ENCODE results near the gene PCDH20. TPM values are rescaled to one million over a fixed set of nuclear protein-coding genes. Genes with fewer than 3 reads are reported as not detected.

The PCDH20 gene
- total RNA-seq (12.3 TPM), polyA plus RNA-seq (0.99 TPM)

- no peaks in the 10 kb centered on the region for H3K36me3 ChIP-seq (ENCODE audit: insufficient read depth)
- peak within 1 kb of the TSS; percentile 10 for H3K4me3 ChIP-seq (ENCODE audit: low read depth, low read length)
- no peaks in the 10 kb centered on the region for H3K4me1 ChIP-seq (ENCODE audit: insufficient read depth)
- H3K27ac ChIP-seq (ENCODE audit: low read depth) = no peak within 1 kb of the TSS
- WGBS = 46% methylated on average over 3 of the region's 3 CpGs
- DNase-seq (ENCODE audit: extremely low spot score) = no peak
Observed at GRCh38 chr13:61415749-61416148, at the start of gene PCDH20. PCDH20 (minus strand) TSS chr13:61415849; CDS start chr13:61415158, 691 bp downstream.

GRCh38 chr13:61463024-61463423, 47.4 kb upstream of the PCDH20 start:
- Histone ChIP-seq H3K27ac (ENCODE audit: low read depth) (no peak overlapping the region), H3K4me1 (ENCODE audit: insufficient read depth) (no peaks in the 10 kb centered on the region), H3K4me3 (ENCODE audit: low read depth, low read length) (no peak overlapping the region), H3K36me3 (ENCODE audit: insufficient read depth) (no peaks in the 10 kb centered on the region)
- no peak for DNase-seq (ENCODE audit: extremely low spot score)
- 80% methylated on average over 1 of the region's 1 CpG for WGBS

GRCh38 chr13:61453121-61453520, 37.5 kb upstream of the PCDH20 start:
- H3K27ac ChIP-seq (ENCODE audit: low read depth) = no peak overlapping the region
- H3K4me1 ChIP-seq (ENCODE audit: insufficient read depth) = no peaks in the 10 kb centered on the region
- 64% methylated on average over 1 of the region's 1 CpG for WGBS
- no peak overlapping the region for H3K4me3 ChIP-seq (ENCODE audit: low read depth, low read length)
- no peak for DNase-seq (ENCODE audit: extremely low spot score)
- no peaks in the 10 kb centered on the region for H3K36me3 ChIP-seq (ENCODE audit: insufficient read depth)

- WGBS = 86% methylated on average over 1 of the region's 1 CpG
- Histone ChIP-seq H3K4me1 (ENCODE audit: insufficient read depth) (no peaks in the 10 kb centered on the region), H3K36me3 (ENCODE audit: insufficient read depth) (no peaks in the 10 kb centered on the region), H3K27ac (ENCODE audit: low read depth) (no peak overlapping the region), H3K4me3 (ENCODE audit: low read depth, low read length) (no peak overlapping the region)
- no peak for DNase-seq (ENCODE audit: extremely low spot score)
Observed at GRCh38 chr13:61432029-61432428, 16.4 kb upstream of the PCDH20 start.

- 88% methylated on average over 1 of the region's 1 CpG for WGBS
- DNase-seq (ENCODE audit: extremely low spot score) = no peak
- Histone ChIP-seq H3K4me3 (ENCODE audit: low read depth, low read length) (no peak overlapping the region), H3K27ac (ENCODE audit: low read depth) (no peak overlapping the region), H3K36me3 (ENCODE audit: insufficient read depth) (no peaks in the 10 kb centered on the region), H3K4me1 (ENCODE audit: insufficient read depth) (no peaks in the 10 kb centered on the region)
Observed at GRCh38 chr13:61423915-61424314, 8.3 kb upstream of the PCDH20 start.

GRCh38 chr13:61417086-61417570, 1.5 kb upstream of the PCDH20 start:
- H3K4me3 ChIP-seq (ENCODE audit: low read depth, low read length) = no peak overlapping the region
- no peaks in the 10 kb centered on the region for H3K4me1 ChIP-seq (ENCODE audit: insufficient read depth)
- no peak for DNase-seq (ENCODE audit: extremely low spot score)
- no peak overlapping the region for H3K27ac ChIP-seq (ENCODE audit: low read depth)
- 43% methylated on average over 5 of the region's 5 CpGs for WGBS
- H3K36me3 ChIP-seq (ENCODE audit: insufficient read depth) = no peaks in the 10 kb centered on the region

GRCh38 chr13:61415058-61415721, 459 bp downstream of the PCDH20 start:
- 2% methylated on average over 30 of the region's 30 CpGs for WGBS

GRCh38 chr13:61414686-61415057, 977 bp downstream of the PCDH20 start:
- no peak for DNase-seq (ENCODE audit: extremely low spot score)
- Histone ChIP-seq H3K36me3 (ENCODE audit: insufficient read depth) (no peaks in the 10 kb centered on the region), H3K4me3 (ENCODE audit: low read depth, low read length) (peak overlapping the region; percentile 10), H3K27ac (ENCODE audit: low read depth) (no peak overlapping the region), H3K4me1 (ENCODE audit: insufficient read depth) (no peaks in the 10 kb centered on the region)
- WGBS = under 1% methylated on average over 16 of the region's 16 CpGs

More at GRCh38 chr13:61415058-61415721, 459 bp downstream of the PCDH20 start:
- no peaks in the 10 kb centered on the region for H3K4me1 ChIP-seq (ENCODE audit: insufficient read depth)
- H3K4me3 ChIP-seq (ENCODE audit: low read depth, low read length) = peak overlapping the region; percentile 10
- H3K27ac ChIP-seq (ENCODE audit: low read depth) = no peak overlapping the region
- H3K36me3 ChIP-seq (ENCODE audit: insufficient read depth) = no peaks in the 10 kb centered on the region
- DNase-seq (ENCODE audit: extremely low spot score) = peak; percentile 47

- DNase-seq (ENCODE audit: extremely low spot score) = no peak
- whole genome bisulfite sequencing = 5% methylated on average over 40 of the region's 41 CpGs
- no peak overlapping the region for H3K27ac ChIP-seq (ENCODE audit: low read depth)
- H3K36me3 ChIP-seq (ENCODE audit: insufficient read depth) = no peaks in the 10 kb centered on the region
- peak overlapping the region; percentile 10 for H3K4me3 ChIP-seq (ENCODE audit: low read depth, low read length)
- no peaks in the 10 kb centered on the region for H3K4me1 ChIP-seq (ENCODE audit: insufficient read depth)
Observed at GRCh38 chr13:61413572-61414535, 1.8 kb downstream of the PCDH20 start.

- Histone ChIP-seq H3K27ac (ENCODE audit: low read depth) (no peak overlapping the region), H3K36me3 (ENCODE audit: insufficient read depth) (no peaks in the 10 kb centered on the region), H3K4me3 (ENCODE audit: low read depth, low read length) (no peak overlapping the region), H3K4me1 (ENCODE audit: insufficient read depth) (no peaks in the 10 kb centered on the region)
- peak; percentile 23 for DNase-seq (ENCODE audit: extremely low spot score)
- 96% methylated on average over 1 of the region's 1 CpG for WGBS
Observed at GRCh38 chr13:61410669-61411297, 4.9 kb downstream of the PCDH20 start.

GRCh38 chr13:61410266-61410665, 5.4 kb downstream of the PCDH20 start:
- 41% methylated on average over 2 of the region's 2 CpGs for WGBS
- no peaks in the 10 kb centered on the region for H3K36me3 ChIP-seq (ENCODE audit: insufficient read depth)
- no peaks in the 10 kb centered on the region for H3K4me1 ChIP-seq (ENCODE audit: insufficient read depth)
- H3K27ac ChIP-seq (ENCODE audit: low read depth) = no peak overlapping the region
- DNase-seq (ENCODE audit: extremely low spot score) = no peak
- H3K4me3 ChIP-seq (ENCODE audit: low read depth, low read length) = no peak overlapping the region

GRCh38 chr13:61408571-61408970, 7.1 kb downstream of the PCDH20 start:
- WGBS = 0% methylated on average over 1 of the region's 1 CpG
- Histone ChIP-seq H3K36me3 (ENCODE audit: insufficient read depth) (no peaks in the 10 kb centered on the region), H3K4me3 (ENCODE audit: low read depth, low read length) (no peak overlapping the region), H3K4me1 (ENCODE audit: insufficient read depth) (no peaks in the 10 kb centered on the region), H3K27ac (ENCODE audit: low read depth) (no peak overlapping the region)
- no peak for DNase-seq (ENCODE audit: extremely low spot score)

- no peak for DNase-seq (ENCODE audit: extremely low spot score)
- Histone ChIP-seq H3K27ac (ENCODE audit: low read depth) (no peak overlapping the region), H3K36me3 (ENCODE audit: insufficient read depth) (no peaks in the 10 kb centered on the region), H3K4me1 (ENCODE audit: insufficient read depth) (no peaks in the 10 kb centered on the region), H3K4me3 (ENCODE audit: low read depth, low read length) (no peak overlapping the region)
- WGBS = 65% methylated on average over 1 of the region's 1 CpG
Observed at GRCh38 chr13:61406275-61406674, 9.4 kb downstream of the PCDH20 start.

Data from urinary bladder (tissue), 4 donors.